Suppressor macrophage treated with lipopolysaccharide for 1 hour (primary cell): ENCODE results near the gene ZNF212.
"Not testable (repeated sequence)": the region's sequence is repeated elsewhere in the genome, so short reads cannot be mapped to it uniquely, and the experiment has no call there.

ENCODE experiments used
- DNase-seq, 3 donors: peaks; one replicate each; pipeline ENCODE4 v3.0.0-alpha.2; 2020 to 2022

The ZNF212 gene

GRCh38 chr7:149255174-149255573 lies 15.7 kb downstream of the ZNF212 start:
- DNase-seq, result no peak

- DNase-seq, result no peak
Observed at GRCh38 chr7:149256568-149256967, 17.1 kb downstream of the ZNF212 start.

GRCh38 chr7:149257146-149257545 lies 17.7 kb downstream of the ZNF212 start:
- no peak for DNase-seq

GRCh38 chr7:149261316-149261828 lies 21.9 kb downstream of the ZNF212 start:
- DNase-seq, result peak; percentile 37 to 40 (median 40)

- peak; percentile 91 to 96 (median 95) for DNase-seq
Observed at GRCh38 chr7:149261829-149262617, 22.6 kb downstream of the ZNF212 start, which contains the start of gene ZNF783. Gene ZNF783 (plus strand): TSS chr7:149262196. CDS start chr7:149262334, 138 bp downstream.

GRCh38 chr7:149266451-149266850 lies 27.0 kb downstream of the ZNF212 start:
- no peak for DNase-seq

GRCh38 chr7:149267733-149268132 lies 28.3 kb downstream of the ZNF212 start:
- DNase-seq, result no peak

- not testable (repeated sequence) for DNase-seq
Observed at GRCh38 chr7:149274424-149274823, 35.0 kb downstream of the ZNF212 start.

- DNase-seq, result no peak
Observed at GRCh38 chr7:149277871-149278270, 38.4 kb downstream of the ZNF212 start.

- DNase-seq, result no peak
Observed at GRCh38 chr7:149278396-149278795, 38.9 kb downstream of the ZNF212 start.

GRCh38 chr7:149279111-149279743 lies 39.8 kb downstream of the ZNF212 start:
- no peak for DNase-seq

GRCh38 chr7:149280151-149280550 lies 40.7 kb downstream of the ZNF212 start:
- DNase-seq, result no peak

- no peak for DNase-seq
Observed at GRCh38 chr7:149280661-149281507, 41.4 kb downstream of the ZNF212 start.

- no peak for DNase-seq
Observed at GRCh38 chr7:149281508-149282330, 42.3 kb downstream of the ZNF212 start.

- DNase-seq, result no peak
Observed at GRCh38 chr7:149282331-149282655, 42.8 kb downstream of the ZNF212 start.

- DNase-seq, result no peak
Observed at GRCh38 chr7:149283321-149283720, 43.9 kb downstream of the ZNF212 start.

GRCh38 chr7:149284343-149284742 lies 44.9 kb downstream of the ZNF212 start:
- no peak for DNase-seq

- peak; percentile 90 to 95 (median 92) for DNase-seq
Observed at GRCh38 chr7:149284850-149285585, 45.6 kb downstream of the ZNF212 start.

GRCh38 chr7:149285603-149286002 lies 46.2 kb downstream of the ZNF212 start:
- DNase-seq, result peak in 2 of 3 donors; percentile 12 to 28

GRCh38 chr7:149286811-149287400 lies 47.5 kb downstream of the ZNF212 start:
- no peak for DNase-seq

- no peak for DNase-seq
Observed at GRCh38 chr7:149287622-149288021, 48.2 kb downstream of the ZNF212 start.
